Body of pancreas (tissue), 4 donors: ENCODE results near the gene PGAP3. TPM values are rescaled to one million over a fixed set of nuclear protein-coding genes. Genes with fewer than 3 reads are reported as not detected.

Experiments
- ATAC-seq: fragments of 150-250 bp; one replicate; pipeline ENCODE4 v1.9.1; 2016
- DNase-seq, 4 donors: peaks; one replicate each; pipeline ENCODE4 v3.0.0-alpha.2; 2019
- H3K27ac ChIP-seq, 4 donors: fragments of 200-600 bp; sonication (generic); 1 replicate in 3 of 4; 2 replicates in 1 of 4; pipeline versions ENCODE4 v1.5.1 to v1.6.1; 2016 to 2019; ENCODE audit warnings: mild to moderate bottlenecking in 1 of 4, mixed read lengths in 1 of 4, moderate library complexity in 1 of 4
- H3K27me3 ChIP-seq, 2 donors: fragments of 200-600 bp; sonication (generic); one replicate each; pipeline ENCODE4 v1.6.0; 2016; ENCODE audit warnings: mild to moderate bottlenecking in 1 of 2
- H3K36me3 ChIP-seq, 2 donors: fragments of 200-600 bp; sonication (generic); replicated peaks in 1 of 2; 2 replicates each; pipeline ENCODE4 v1.5.1; 2016; ENCODE audit warnings: low read depth in 2 of 2; ENCODE audit not compliant: insufficient read depth in 1 of 2
- H3K4me1 ChIP-seq: fragments of 200-600 bp; sonication (generic); one replicate; pipeline ENCODE4 v1.6.0; 2016
- H3K4me3 ChIP-seq, 2 donors: fragments of 200-600 bp; sonication (generic); 1 replicate in 1 of 2; 2 replicates in 1 of 2; pipeline ENCODE4 v1.5.1; 2016 to 2019
- H3K9me3 ChIP-seq, 3 donors: fragments of 200-600 bp; sonication (generic); 1 replicate in 2 of 3; 2 replicates in 1 of 3; pipeline ENCODE4 v1.5.1; 2016
- POLR2A ChIP-seq, 3 donors: fragments of 450-650 bp; IDR thresholded peaks; one replicate each; pipeline ENCODE4 v1.6.1; 2016; ENCODE audit warnings: antibody characterized with exemption in 3 of 3, mild to moderate bottlenecking in 2 of 3
- WGBS, 2 donors: methylation state at CpG; one replicate each; pipeline ENCODE4 v1.1.5; 2017; 5-methylcytosine and 5-hydroxymethylcytosine counted together
- intact Hi-C: fragments of 100-400 bp; cut with DNase I; formaldehyde crosslinking; loops from one replicate; pipeline ENCODE4 v1.15.1; 2023
- total RNA-seq, 2 donors: library from RNA; depleted of rRNA; stranded (reverse); fragments of >200 nt; gene quantifications; one replicate each; pipeline ENCODE4 v1.1.0, GENCODE V29; 2016
- TF ChIP-seq, protein P1 (sequence below), 7 experiments: fragments of 450-650 bp in 4 of 7; fragments of 200-600 bp in 3 of 7; sonication (generic) in 3 of 7; IDR thresholded peaks; one replicate each; pipeline ENCODE4 v1.5.1; 2016 to 2019; ENCODE audit warnings: antibody characterized with exemption in 7 of 7

PGAP3 gene
- total RNA-seq, 2 donors from 2014 or later: 13.8 to 33.2 TPM

DNA sequence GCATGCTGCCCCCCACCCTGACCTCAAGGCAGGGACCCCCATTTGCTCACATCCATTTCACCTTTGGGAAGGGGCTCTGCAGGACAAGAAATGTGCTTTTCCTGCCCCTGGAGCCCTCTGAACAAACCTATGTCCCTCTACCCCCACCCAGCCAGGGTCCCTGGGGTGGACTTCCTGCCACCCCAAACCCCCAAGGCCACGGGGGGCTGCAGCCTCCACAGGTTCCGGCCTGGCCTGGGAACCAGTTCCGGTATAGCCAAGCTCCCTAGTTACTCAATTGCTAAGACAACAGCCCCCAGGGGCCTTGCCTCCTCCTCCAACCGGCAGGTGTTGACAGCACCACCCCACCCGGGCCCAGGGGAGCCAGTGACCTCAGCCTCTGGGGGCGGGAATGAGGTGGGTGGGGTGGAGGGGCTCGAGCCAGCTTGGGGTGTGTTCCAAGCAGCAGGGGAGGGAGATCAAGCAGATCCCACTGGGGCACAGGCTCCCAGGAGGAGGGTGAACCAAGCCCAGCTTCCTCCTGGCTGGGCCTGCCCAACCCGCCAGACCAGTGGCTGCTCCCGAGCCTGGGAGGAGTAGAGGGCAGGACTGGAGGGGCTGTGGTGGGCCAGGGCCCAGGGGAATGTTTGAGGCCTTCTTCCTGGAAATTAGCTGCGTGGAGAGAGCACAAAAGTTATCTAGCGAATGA, 13.0 kb downstream of the PGAP3 start:
- Histone ChIP-seq H3K27ac (peak overlapping the region; percentile 30 to 78 (median 70)), H3K4me1 (peaks cover 37% of the 10 kb centered on the region)
- peak; percentile 73 for ATAC-seq

GRCh38 chr17:39674179-39674578, 13.7 kb downstream of the PGAP3 start:
- no peak for ATAC-seq

More for the DNA sequence above, 13.0 kb downstream of the PGAP3 start:
- TF ChIP-seq, protein P1, sequence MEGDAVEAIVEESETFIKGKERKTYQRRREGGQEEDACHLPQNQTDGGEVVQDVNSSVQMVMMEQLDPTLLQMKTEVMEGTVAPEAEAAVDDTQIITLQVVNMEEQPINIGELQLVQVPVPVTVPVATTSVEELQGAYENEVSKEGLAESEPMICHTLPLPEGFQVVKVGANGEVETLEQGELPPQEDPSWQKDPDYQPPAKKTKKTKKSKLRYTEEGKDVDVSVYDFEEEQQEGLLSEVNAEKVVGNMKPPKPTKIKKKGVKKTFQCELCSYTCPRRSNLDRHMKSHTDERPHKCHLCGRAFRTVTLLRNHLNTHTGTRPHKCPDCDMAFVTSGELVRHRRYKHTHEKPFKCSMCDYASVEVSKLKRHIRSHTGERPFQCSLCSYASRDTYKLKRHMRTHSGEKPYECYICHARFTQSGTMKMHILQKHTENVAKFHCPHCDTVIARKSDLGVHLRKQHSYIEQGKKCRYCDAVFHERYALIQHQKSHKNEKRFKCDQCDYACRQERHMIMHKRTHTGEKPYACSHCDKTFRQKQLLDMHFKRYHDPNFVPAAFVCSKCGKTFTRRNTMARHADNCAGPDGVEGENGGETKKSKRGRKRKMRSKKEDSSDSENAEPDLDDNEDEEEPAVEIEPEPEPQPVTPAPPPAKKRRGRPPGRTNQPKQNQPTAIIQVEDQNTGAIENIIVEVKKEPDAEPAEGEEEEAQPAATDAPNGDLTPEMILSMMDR (IDR thresholded peaks at IDR 0.05): no peak
- peak in 2 of 3 donors; percentile 34 to 37 for TF ChIP-seq POLR2A (IDR thresholded peaks at IDR 0.05)
- peak; percentile 52 to 73 (median 64) for DNase-seq
- Histone ChIP-seq H3K27me3 (no peaks in the 10 kb centered on the region), H3K9me3 (no peaks in the 10 kb centered on the region), H3K4me3 (no peak overlapping the region), H3K36me3 (no peaks in the 10 kb centered on the region)
- 41 to 43% methylated on average over 6 to 9 of the region's 11 CpGs for WGBS, 2 donors
- intact Hi-C loops: no loop called here

DNA sequence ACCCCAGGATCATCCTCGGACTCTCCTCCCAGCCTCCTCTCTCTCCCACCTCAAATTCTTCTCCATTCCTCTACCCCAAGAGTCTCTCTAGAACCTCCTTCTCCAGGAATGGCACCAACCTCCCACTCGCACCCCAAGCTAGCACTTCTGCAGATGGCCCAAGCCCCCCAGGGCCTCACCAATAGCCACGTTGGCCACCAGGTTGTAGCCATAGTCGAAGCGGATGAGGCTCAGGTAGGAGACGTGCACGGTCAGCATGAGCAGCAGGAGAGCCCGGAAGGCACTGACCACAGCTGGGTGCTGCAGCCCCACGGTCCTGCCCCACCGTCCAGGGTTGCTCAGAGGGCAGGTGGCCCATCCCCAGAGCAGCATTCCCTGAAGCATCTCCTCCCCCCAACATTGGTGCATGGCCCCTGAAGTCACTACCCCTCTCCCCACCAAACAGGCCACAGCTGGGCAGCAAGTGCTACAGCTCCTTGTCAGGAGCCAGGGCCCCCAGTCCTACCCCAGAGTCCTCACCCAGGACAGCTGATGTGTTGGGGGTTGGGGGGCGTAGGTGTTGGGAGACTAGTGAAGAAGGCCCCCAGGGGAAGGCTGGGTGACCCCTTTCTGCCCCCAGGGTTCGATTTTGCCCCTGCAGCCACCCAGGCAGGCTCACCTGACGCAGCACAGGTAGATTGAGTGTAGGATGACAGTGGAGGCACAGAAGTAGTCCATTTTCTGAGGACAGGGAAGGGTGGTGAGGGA, 14.3 kb downstream of the PGAP3 start:
- TF ChIP-seq POLR2A (IDR thresholded peaks at IDR 0.05): no peak
- TF ChIP-seq, protein P1 (IDR thresholded peaks at IDR 0.05): no peak
- Histone ChIP-seq H3K9me3 (no peaks in the 10 kb centered on the region), H3K36me3 (no peaks in the 10 kb centered on the region), H3K4me3 (no peak overlapping the region), H3K27ac (no peak overlapping the region), H3K27me3 (no peaks in the 10 kb centered on the region), H3K4me1 (peaks cover 39% of the 10 kb centered on the region)
- ATAC-seq (no peak), DNase-seq (no peak)
- 66 to 71% methylated on average over 12 to 13 of the region's 13 CpGs for WGBS, 2 donors
- intact Hi-C loops: no loop called here

More at GRCh38 chr17:39674179-39674578, 13.7 kb downstream of the PGAP3 start:
- Histone ChIP-seq H3K4me1 (peaks cover 37% of the 10 kb centered on the region), H3K27me3 (no peaks in the 10 kb centered on the region), H3K4me3 (no peak overlapping the region), H3K27ac (peak overlapping the region in 3 of 4 donors; percentile 65 to 78 (median 76)), H3K36me3 (no peaks in the 10 kb centered on the region), H3K9me3 (no peaks in the 10 kb centered on the region)
- TF ChIP-seq POLR2A (IDR thresholded peaks at IDR 0.05): no peak
- TF ChIP-seq, protein P1 (IDR thresholded peaks at IDR 0.05): no peak
- DNase-seq: no peak
- intact Hi-C loops: no loop called here
- WGBS, 2 donors: 70 to 74% methylated on average over 2 to 5 of the region's 5 CpGs

DNA sequence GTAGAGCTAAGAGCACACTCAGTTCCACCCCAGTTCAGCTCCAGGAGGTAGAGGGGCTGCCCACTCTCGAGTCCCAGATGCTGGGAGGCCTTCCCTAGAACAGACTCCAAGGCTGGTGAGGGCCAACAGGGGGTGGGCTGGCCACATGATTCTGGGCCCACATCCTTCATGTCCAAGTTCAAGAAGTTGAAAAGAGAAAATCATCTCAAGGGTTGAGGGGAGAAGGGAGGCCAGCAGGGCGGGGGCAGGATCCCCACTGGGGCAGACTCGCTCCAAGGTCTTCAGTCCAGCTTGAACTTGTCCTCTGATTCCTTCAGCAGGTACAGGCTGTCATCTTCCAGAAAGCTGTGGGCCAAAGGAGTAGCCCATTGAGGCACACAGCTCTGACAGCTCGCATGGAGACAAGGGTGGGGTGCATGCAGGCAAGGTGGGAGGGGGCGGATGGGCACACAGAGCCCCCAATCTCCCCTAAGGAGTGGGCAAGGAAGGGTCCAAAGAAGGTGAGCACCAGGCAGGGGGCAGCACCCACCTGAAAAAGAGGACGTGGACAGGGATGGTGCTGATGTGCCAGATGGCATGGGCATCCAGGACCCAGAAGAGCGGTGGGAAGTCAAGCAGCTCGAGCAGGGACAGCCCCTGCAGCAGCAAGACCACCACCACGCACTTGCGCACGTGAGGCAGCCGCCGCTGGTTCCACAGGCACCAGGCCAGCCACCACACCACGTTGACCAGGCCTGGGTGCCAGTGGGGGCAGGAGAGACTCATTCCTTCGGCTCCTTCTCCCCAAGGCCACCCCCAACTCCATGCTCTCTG, 15.1 kb downstream of the PGAP3 start:
- peaks cover 47% of the 10 kb centered on the region for H3K4me1 ChIP-seq

More for the DNA sequence above, 15.1 kb downstream of the PGAP3 start:
- ATAC-seq (no peak), DNase-seq (no peak)
- TF ChIP-seq, protein P1 (IDR thresholded peaks at IDR 0.05): peak in 1 of 7 experiments; percentile 0
- no peak for TF ChIP-seq POLR2A (IDR thresholded peaks at IDR 0.05)
- H3K27me3 ChIP-seq: no peaks in the 10 kb centered on the region
- intact Hi-C loops: no loop called here
- 56 to 66% methylated on average over 5 to 15 of the region's 15 CpGs for WGBS, 2 donors
- H3K36me3 ChIP-seq: no peaks in the 10 kb centered on the region
- no peak overlapping the region for H3K4me3 ChIP-seq
- no peak overlapping the region for H3K27ac ChIP-seq
- H3K9me3 ChIP-seq: no peaks in the 10 kb centered on the region
